Measurements from ENCODE around the gene DUSP2.

The DUSP2 gene

DNA sequence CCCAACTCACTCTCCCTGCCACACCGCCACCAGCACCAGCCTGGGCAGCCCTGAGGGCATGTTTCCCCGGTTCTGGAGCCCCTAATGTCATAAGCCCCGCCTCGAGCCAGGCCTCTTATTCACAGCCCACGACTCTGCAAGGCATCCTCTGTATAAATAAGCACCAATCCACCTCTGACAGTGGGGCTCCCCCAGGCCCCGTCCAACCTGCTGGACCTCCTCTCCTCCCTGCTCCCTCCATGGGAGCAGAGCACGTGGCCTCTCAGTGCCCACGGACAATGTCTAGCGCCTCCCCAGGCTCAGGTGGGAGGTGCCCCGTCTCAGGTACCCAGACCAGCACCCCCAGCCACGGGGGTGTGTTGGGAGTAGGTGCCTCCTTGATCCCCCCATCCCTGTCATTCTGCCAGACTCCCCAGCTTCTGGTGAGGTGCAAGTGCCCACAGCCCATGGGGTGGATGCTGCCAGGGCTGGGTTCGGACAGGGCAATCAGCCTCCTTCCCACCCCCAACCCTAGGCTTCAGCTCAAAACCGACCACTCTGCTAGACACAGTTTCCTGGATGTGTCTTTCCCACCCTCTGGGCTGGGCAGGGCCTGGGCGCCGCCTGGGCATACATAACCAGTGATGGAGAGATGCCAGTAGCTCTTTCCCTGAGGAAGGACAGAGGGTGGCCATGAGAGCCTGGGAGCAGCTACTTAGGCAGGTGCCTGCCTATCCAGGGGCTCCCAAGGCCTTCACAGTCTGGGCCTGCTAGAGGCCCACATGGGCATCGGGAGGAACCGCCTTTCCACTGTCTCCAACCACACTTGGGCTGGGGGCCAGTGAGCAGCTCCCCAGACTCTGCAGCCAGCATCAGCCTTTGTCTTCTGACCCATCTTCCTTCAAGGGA, 27.3 kb downstream of the DUSP2 start:
- peaks cover 52% of the 10 kb centered on the region for H3K4me1 Mint-ChIP-seq
- no peak for ATAC-seq

DNA sequence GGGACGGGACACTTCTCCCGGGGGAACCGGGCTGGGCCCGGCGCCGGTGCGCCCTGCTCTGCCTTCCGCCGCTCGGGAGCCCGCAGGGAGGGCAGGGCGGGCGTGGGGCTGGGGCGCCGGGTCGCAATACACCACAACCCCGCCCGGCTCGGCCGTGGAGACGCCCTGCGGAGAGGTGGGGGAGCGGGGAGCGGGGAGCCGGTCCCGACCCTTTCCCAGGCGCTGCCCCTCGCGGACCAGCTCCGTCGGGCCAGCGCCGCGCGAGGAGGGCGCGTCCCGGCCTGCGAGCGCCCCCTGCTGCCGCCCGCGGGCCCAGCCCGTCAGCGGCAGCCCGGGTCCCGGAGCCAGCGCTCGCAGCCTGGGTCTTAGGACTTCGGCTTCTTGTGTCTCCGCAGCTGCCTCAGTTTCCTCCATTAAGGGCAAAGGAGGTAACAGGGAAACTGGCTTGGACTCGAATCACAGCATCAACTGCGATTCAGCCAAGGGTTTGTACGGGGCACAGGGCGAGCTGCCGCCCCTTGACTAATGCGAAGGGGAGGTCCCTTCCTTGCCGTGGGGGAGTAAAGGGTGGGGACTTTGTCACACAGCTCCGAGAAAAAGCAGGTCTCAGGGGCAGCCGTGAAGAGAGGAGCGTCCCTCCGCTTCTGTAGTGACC, 28.2 kb downstream of the DUSP2 start:
- H3K9me3 Mint-ChIP-seq: no peaks in the 10 kb centered on the region
- peak overlapping the region; percentile 77 for H3K4me3 Mint-ChIP-seq
- ATAC-seq (peak; percentile 84), DNase-seq (ENCODE audit: low spot score in 2 of 2) (peak; percentile 82 to 87)
- H3K27ac Mint-ChIP-seq: no peak overlapping the region
- H3K36me3 Mint-ChIP-seq: peaks cover 15% of the 10 kb centered on the region
- H3K4me1 Mint-ChIP-seq: peaks cover 52% of the 10 kb centered on the region

More for the DNA sequence above, 27.3 kb downstream of the DUSP2 start:
- peak overlapping the region; percentile 73 for H3K4me3 Mint-ChIP-seq
- H3K9me3 Mint-ChIP-seq: no peaks in the 10 kb centered on the region
- DNase-seq (ENCODE audit: low spot score in 2 of 2): no peak
- H3K36me3 Mint-ChIP-seq: peaks cover 21% of the 10 kb centered on the region
- no peak overlapping the region for H3K27ac Mint-ChIP-seq

DNA sequence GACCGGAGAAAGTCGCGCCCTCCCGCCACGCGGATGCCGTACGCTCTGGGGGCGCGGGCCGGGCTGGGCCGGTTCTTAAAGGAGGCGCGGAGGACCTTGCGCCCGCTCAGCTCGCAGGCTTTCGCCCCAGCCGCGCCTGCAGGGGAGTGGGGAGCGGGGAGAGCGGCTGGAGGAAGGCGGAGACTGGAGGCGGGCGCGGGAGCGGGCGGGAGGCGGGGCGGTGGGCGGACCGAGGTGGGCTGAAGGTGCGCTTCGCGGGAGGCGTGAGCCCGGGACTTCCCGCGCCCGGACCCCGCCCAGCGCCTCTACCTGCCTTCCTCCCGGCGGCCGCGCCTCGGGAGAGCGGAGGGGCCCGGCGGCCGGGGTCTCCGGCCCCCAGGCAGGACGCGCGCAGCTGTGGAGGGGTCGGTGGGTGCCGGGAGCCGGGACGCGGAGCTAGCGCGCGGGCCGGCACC, 28.8 kb downstream of the DUSP2 start, which contains the start of gene ADRA2B:
TSS of gene ADRA2B (minus strand) at position 148 of the 455 bp plus-strand sequence. CDS start 422 bp downstream, outside the sequence.
- peak; percentile 65 for ATAC-seq
- Mint-ChIP-seq H3K27ac (peak within 1 kb of the TSS; percentile 45), H3K9me3 (no peaks in the 10 kb centered on the region), H3K4me1 (peaks cover 49% of the 10 kb centered on the region), H3K36me3 (peaks cover 15% of the 10 kb centered on the region), H3K4me3 (peak within 1 kb of the TSS; percentile 77)
- DNase-seq (ENCODE audit: low spot score in 2 of 2): peak; percentile 39 to 76

DNA sequence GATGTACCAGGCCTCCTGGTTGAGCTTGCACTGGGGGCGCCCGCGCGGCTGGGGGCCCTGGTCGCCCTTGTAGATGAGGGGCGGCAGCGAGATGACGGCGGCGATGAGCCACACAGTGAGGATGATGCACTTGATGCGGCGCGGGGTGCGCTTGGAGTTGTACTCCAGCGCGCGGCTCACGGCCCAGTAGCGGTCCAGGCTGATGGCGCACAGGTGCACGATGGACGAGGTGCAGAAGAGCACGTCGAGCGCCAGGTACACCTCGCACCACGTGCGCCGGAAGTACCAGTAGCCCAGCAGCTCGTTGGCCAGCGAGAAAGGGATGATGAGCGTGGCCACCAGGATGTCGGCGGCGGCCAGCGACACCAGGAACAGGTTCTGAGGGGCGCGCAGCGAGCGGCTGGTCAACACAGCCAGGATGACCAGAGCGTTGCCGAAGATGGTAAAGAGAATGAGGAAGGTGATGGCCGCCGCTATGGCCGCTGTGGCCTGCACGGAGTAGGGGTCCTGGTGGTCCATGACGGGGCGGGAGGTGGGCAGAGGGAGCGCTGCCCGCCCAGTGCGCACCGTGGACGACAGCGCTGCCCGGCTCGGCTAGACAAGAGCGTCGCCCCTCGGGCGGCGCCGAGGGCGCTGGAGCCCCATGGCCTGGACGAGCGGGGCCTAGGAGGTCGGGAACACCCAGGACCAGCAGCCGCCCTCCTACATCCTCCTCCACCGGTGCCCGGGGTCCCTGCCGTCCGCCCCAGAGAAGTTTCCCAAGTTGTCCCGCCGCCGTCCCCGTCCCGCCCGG, 29.4 kb downstream of the DUSP2 start:
- DNase-seq (ENCODE audit: low spot score in 2 of 2) (no peak), ATAC-seq (no peak)
- H3K4me3 Mint-ChIP-seq: peak overlapping the region; percentile 77
- peak overlapping the region; percentile 45 for H3K27ac Mint-ChIP-seq
- H3K9me3 Mint-ChIP-seq: no peaks in the 10 kb centered on the region
- H3K4me1 Mint-ChIP-seq: peaks cover 43% of the 10 kb centered on the region
- peaks cover 15% of the 10 kb centered on the region for H3K36me3 Mint-ChIP-seq

DNA sequence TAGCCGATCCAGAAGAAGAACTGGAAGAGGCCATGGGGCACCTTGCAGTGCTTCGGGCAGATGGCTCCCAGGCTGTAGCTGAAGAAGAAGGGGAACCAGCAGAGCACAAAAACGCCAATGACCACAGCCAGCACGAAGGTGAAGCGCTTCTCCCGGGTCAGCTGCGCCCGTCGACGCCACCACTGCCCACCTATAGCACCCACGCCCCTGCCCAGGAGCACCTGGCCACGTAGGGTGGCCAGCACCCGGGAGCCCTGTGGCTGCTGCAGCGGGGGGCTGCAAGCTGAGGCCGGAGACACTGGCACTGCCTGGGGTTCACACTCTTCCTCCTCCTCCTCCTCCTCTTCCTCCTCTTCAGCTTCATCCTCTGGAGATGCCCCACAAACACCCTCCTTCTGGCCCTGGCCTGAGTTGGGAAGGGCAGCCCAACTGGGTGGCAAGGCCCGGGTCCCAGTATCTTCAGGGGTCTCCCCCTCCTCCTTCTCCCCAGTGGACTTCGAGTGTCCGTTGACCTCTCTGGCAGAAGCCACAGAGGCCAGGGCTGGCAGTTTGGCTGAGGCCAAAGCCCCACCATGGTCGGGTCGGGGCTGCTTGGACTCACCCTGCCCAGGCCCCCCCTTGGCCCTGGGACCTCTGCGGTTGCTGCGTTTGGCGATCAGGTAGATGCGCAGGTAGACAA, 30.2 kb downstream of the DUSP2 start:
- DNase-seq (ENCODE audit: low spot score in 2 of 2): no peak
- Mint-ChIP-seq H3K4me1 (peaks cover 35% of the 10 kb centered on the region), H3K36me3 (peaks cover 9% of the 10 kb centered on the region), H3K27ac (no peak overlapping the region), H3K4me3 (peak overlapping the region; percentile 77), H3K9me3 (no peaks in the 10 kb centered on the region)
- no peak for ATAC-seq

DNA sequence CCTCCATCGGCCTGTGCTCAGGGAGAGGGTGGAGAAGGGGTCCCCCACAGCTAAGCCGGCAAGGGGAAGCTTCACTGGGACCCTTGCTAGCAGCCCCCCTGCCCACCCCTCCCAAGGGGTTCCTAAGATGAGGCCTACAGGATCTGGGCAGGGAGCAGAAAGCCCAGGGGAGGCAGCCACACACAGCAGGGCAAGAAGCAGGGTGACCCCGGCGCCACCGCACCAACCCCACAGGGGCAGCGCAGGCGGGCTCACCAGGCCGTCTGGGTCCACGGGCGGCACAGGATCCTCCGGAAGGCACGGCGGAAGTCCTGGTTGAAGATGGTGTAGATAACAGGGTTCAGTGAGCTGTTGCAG, 30.7 kb downstream of the DUSP2 start:
- Mint-ChIP-seq H3K36me3 (peaks cover 8% of the 10 kb centered on the region), H3K4me1 (peaks cover 30% of the 10 kb centered on the region), H3K27ac (no peak overlapping the region), H3K4me3 (no peak overlapping the region), H3K9me3 (no peaks in the 10 kb centered on the region)
- DNase-seq (ENCODE audit: low spot score in 2 of 2): no peak
- no peak for ATAC-seq

DNA sequence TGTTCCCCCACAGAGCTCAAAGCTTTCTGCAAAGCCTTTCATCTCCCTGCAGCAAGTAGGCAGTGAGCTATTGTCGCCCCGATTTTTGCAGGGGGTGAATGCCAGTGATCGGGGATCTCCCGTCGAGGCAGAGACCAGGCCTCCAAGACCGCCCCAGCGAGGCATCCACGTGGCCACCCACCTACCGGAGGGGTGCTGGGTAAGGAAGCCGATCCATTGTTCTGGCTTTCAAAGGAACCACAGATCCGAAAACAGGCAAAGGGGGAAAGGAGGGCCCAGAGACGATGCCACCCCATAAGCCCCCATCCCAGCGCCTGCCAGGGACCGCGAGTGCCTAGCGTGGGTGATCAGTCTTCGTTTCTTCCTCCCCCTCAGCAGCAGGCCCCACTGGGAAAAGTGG, 31.3 kb downstream of the DUSP2 start:
- H3K27ac Mint-ChIP-seq: no peak overlapping the region
- no peak overlapping the region for H3K4me3 Mint-ChIP-seq
- DNase-seq (ENCODE audit: low spot score in 2 of 2) (no peak), ATAC-seq (no peak)
- H3K36me3 Mint-ChIP-seq: peaks cover 8% of the 10 kb centered on the region
- no peaks in the 10 kb centered on the region for H3K9me3 Mint-ChIP-seq
- H3K4me1 Mint-ChIP-seq: peaks cover 24% of the 10 kb centered on the region

DNA sequence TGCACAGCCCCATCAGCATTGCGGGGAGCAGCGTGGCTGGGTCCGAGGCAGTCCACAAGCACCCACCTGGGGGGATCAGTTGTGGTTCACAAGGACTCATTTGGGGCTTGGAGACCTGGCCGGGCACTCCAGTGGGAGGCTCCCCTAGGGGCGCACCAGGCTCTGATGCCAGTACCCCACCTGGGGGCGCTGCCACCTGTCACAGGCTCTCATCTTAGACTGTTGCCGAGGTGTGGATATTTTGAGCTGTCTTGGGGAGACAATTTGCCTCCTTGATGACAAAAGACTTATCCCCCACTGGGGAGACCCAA, 31.9 kb downstream of the DUSP2 start:
- H3K9me3 Mint-ChIP-seq: no peaks in the 10 kb centered on the region
- peaks cover 8% of the 10 kb centered on the region for H3K36me3 Mint-ChIP-seq
- H3K4me3 Mint-ChIP-seq: no peak overlapping the region
- ATAC-seq (no peak), DNase-seq (ENCODE audit: low spot score in 2 of 2) (no peak)
- peak overlapping the region; percentile 44 for H3K27ac Mint-ChIP-seq
- peaks cover 24% of the 10 kb centered on the region for H3K4me1 Mint-ChIP-seq

DNA sequence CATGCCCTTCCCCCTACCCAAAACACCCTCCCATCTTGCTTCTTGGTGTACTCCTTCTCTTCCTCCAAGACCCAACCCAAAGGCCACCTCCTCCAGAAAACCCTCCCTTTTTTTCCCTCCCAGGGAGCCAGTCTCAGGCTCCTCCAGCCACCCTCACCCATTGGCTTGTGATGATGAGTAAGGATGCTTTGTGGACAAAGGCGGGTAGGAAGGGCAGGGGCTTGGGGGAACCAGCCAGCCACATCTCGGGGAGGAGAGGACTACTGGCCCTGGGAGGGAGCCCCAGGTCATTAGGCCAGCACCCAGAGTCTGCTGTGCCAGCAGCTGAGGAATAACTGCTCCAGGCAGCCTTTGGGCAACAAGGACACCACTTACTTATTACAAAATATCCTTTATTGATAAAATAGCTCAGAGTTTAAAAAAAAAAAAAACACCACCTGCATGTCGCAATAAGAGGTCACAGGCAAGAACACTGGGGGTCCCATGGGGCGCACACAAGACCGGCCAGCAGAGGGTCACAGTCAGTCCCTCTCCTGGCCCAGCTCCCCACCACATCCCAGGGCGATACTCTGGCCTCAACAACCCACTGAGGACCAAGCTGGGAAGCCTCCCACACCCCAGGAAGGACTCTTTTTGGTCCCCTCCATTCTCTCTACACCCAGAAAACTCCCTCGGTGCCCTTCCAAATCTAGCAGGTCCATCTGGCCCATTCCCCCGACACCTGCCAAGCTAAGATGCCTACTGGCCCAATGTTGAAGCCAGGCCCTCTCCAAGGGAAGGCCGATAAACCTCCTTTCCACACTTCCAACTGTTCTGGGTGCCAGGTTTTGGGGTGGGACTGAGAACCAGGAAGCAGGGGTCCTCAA, 32.5 kb downstream of the DUSP2 start:
- H3K27ac Mint-ChIP-seq: peak overlapping the region; percentile 44

DNA sequence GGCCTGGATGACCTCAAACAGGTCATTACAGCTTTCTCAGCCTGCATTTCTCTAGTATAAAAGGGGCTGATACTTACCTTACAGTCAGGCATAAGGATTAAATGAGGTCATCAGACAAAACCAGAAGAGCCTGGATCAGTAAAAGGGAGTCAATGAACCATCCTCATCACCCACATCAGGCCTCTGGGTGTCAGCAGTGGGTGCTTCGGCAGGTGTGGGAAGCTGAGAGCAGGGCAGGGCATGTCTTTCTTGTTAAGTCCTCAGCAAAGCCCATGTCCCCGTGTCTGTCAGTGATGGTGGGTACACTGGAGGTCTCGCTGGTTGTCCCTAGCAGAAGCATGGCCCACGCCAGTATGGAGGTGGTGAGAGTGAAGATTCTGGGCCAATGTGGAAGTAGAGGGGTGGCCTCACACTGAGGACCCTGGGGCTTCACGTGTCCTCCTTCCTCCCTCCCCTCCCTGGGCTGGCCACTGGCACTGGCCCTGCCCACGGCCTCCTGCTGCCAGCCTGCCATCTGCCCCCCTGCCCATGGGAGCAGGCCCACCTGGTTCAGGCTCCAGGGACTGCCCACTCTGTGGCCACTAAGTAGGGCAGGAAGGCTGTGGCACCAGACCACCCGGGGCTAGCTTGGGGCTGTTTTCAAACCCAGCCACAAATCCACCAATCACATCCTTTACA, 33.3 kb downstream of the DUSP2 start:
- H3K27ac Mint-ChIP-seq: peak overlapping the region; percentile 44
- ATAC-seq (no peak), DNase-seq (ENCODE audit: low spot score in 2 of 2) (no peak)
- H3K4me3 Mint-ChIP-seq: no peak overlapping the region
- peaks cover 8% of the 10 kb centered on the region for H3K36me3 Mint-ChIP-seq
- no peaks in the 10 kb centered on the region for H3K9me3 Mint-ChIP-seq
- H3K4me1 Mint-ChIP-seq: peaks cover 11% of the 10 kb centered on the region

More for the DNA sequence above, 32.5 kb downstream of the DUSP2 start:
- peaks cover 8% of the 10 kb centered on the region for H3K36me3 Mint-ChIP-seq
- no peak overlapping the region for H3K4me3 Mint-ChIP-seq
- ATAC-seq (no peak), DNase-seq (ENCODE audit: low spot score in 2 of 2) (no peak)
- H3K9me3 Mint-ChIP-seq: no peaks in the 10 kb centered on the region
- H3K4me1 Mint-ChIP-seq: peaks cover 18% of the 10 kb centered on the region

DNA sequence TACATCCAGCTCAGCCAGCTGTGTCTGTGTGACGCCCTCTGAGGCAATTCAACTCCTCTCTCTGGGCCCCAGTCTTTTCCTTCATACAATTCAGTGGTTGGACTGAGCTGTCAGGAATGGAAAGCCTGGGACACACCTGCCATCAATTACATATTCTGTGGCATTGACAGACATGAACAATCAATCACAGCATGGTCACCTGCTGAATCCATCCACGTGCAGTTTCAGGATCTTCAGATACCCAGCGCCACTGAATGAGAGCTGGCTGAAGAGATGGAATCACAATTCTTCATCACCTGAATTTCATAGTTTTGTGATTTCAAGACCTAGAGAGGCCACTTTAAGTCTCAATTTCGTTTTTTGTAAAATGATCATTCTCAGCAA, 34.0 kb downstream of the DUSP2 start:
- no peak for DNase-seq (ENCODE audit: low spot score in 2 of 2)
- no peak overlapping the region for H3K4me3 Mint-ChIP-seq
- peaks cover 11% of the 10 kb centered on the region for H3K4me1 Mint-ChIP-seq
- H3K9me3 Mint-ChIP-seq: no peaks in the 10 kb centered on the region
- ATAC-seq: no peak
- no peak overlapping the region for H3K27ac Mint-ChIP-seq
- peaks cover 8% of the 10 kb centered on the region for H3K36me3 Mint-ChIP-seq

DNA sequence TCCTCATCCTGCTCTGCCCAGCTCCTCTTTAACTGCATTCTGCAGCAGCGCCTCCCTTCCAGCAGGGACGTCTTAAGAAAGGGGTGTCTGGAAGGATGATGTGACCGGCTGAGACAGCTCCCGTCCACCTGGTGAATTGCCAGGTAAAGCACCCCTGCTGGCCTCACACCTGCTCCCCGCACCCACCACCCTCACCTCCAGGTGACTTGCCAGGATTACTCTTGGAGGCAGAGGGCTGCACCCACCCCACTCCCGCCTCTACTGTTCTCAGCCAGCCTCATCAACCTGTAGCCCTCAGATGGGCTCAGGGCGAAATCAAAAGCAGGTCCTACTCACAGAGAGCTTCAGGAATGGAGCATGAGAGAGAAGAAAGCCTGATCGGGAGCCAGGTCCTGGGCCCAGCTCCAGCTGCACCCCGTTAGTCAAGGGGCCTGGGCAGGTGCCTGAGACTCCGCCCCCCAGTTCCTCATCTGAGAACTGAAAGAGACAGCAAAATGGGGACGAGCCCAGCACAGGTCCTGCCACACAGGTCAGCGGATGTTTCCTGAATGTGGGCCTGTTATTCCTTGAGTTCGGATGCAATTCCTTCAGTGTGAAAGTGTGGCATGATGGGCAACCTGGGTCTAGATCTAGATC, 34.5 kb downstream of the DUSP2 start:
- Mint-ChIP-seq H3K4me1 (peaks cover 7% of the 10 kb centered on the region), H3K9me3 (no peaks in the 10 kb centered on the region), H3K4me3 (no peak overlapping the region), H3K36me3 (peaks cover 6% of the 10 kb centered on the region), H3K27ac (no peak overlapping the region)
- ATAC-seq (no peak), DNase-seq (ENCODE audit: low spot score in 2 of 2) (no peak)

DNA sequence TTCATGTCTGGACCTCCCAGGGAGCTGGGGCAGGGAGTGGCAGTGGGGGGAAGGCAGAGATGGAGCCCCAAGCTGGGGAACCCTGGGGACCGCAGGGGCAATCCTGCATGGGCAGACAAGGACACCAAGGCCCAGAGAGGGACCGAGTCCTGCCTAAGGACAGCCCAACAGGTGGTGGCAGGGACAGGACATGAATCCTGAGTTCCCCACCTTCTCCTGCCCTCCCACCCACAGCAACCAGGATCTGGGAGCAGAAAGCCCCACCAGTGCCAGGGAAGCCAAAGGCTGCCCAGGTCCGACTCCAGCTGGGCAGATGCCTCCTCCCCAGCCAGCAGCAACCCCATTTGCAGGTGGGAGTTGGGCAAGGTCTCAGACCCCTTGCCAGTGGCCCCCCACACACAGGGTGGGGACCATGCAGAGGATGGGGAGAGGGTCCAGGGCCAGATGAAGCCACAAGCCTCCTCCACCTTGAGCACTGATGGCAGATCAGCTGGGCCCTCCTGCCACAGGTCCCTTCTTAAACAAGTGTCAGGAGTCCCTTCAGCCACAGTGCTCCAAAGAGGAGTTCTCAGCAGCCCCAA, 35.2 kb downstream of the DUSP2 start:
- H3K27ac Mint-ChIP-seq: no peak overlapping the region
- no peak for DNase-seq (ENCODE audit: low spot score in 2 of 2)
- no peak for ATAC-seq
- H3K4me3 Mint-ChIP-seq: no peak overlapping the region
- no peaks in the 10 kb centered on the region for H3K4me1 Mint-ChIP-seq
- peaks cover 6% of the 10 kb centered on the region for H3K9me3 Mint-ChIP-seq
- H3K36me3 Mint-ChIP-seq: no peaks in the 10 kb centered on the region

Measured in stimulated activated effector memory CD8-positive, alpha-beta T cell treated with anti-CD3 and anti-CD28 coated beads, Interleukin-12 subunit alpha, Interleukin-12 subunit beta, amount 100 ng/mL, for 72 hours (primary cell).